GDM1 (cell line): ENCODE data around the gene IKZF1.
A peak's percentile ranks its signal among the peaks of the same experiment; 100 is the strongest.

Source experiments
- DNase-seq: peaks from one replicate; lab custom pipeline; 2025; lab: John Stamatoyannopoulos, UW

The IKZF1 gene

GRCh38 chr7:50355817-50356178 lies 51.3 kb downstream of the IKZF1 start:
- DNase-seq = peak; percentile 23

GRCh38 chr7:50356212-50356944 lies 51.9 kb downstream of the IKZF1 start:
- peak; percentile 55 for DNase-seq

- DNase-seq = no peak
These were observed 52.4 kb downstream of the IKZF1 start for GRCh38 chr7:50356945-50357268.

- DNase-seq = no peak
These were observed 52.9 kb downstream of the IKZF1 start for GRCh38 chr7:50357426-50357825.

GRCh38 chr7:50358041-50358705 lies 53.7 kb downstream of the IKZF1 start:
- no peak for DNase-seq

- no peak for DNase-seq
These were observed 54.3 kb downstream of the IKZF1 start for GRCh38 chr7:50358779-50359178.

- DNase-seq = no peak
These were observed 54.9 kb downstream of the IKZF1 start for GRCh38 chr7:50359258-50359994.

- no peak for DNase-seq
These were observed 55.7 kb downstream of the IKZF1 start for GRCh38 chr7:50359995-50360925.

GRCh38 chr7:50362142-50362541 lies 57.6 kb downstream of the IKZF1 start:
- no peak for DNase-seq

GRCh38 chr7:50362712-50363282 lies 58.3 kb downstream of the IKZF1 start:
- DNase-seq = no peak

GRCh38 chr7:50363327-50364060 lies 59.0 kb downstream of the IKZF1 start:
- DNase-seq = no peak

- DNase-seq = no peak
These were observed 60.1 kb downstream of the IKZF1 start for GRCh38 chr7:50364645-50365044.

GRCh38 chr7:50366311-50366710 lies 61.8 kb downstream of the IKZF1 start:
- no peak for DNase-seq

GRCh38 chr7:50367100-50367499 lies 62.6 kb downstream of the IKZF1 start:
- DNase-seq = no peak

- DNase-seq = no peak
These were observed 63.1 kb downstream of the IKZF1 start for GRCh38 chr7:50367570-50367969.

GRCh38 chr7:50368366-50368765 lies 63.9 kb downstream of the IKZF1 start:
- DNase-seq = no peak

GRCh38 chr7:50369143-50370026 lies 64.9 kb downstream of the IKZF1 start:
- DNase-seq = peak; percentile 30

- DNase-seq = no peak
These were observed 66.4 kb downstream of the IKZF1 start for GRCh38 chr7:50370884-50371283.

- no peak for DNase-seq
These were observed 67.1 kb downstream of the IKZF1 start for GRCh38 chr7:50371551-50372021.

- DNase-seq = no peak
These were observed 68.4 kb downstream of the IKZF1 start for GRCh38 chr7:50372923-50373322.
